Calu3 (cell line): ENCODE results near the gene NIPSNAP3A. TPM values are rescaled to one million over a fixed set of nuclear protein-coding genes. Genes with fewer than 3 reads are reported as not detected.

Source experiments
- BruUV-seq: library from RNA; stranded (reverse); fragments of 400-500 nt; replicated peaks from 2 replicates; lab custom pipeline; 2021; lab: Mats Ljungman, UMichigan
- CTCF ChIA-PET: fragments of 300-600 bp; sonication (Branson Sonifier 250); formaldehyde crosslinking; loops from one replicate; lab custom pipeline; 2022; ENCODE audit warnings: antibody characterized with exemption; lab: Charles Lee
- DNase-seq: peaks from one replicate; pipeline ENCODE4 v3.0.0; 2022
- H3K27ac Mint-ChIP-seq: one replicate; pipeline ENCODE4 v1.8.0; 2022; ENCODE audit warnings: mixed read lengths; ENCODE audit not compliant: unreplicated experiment
- H3K27me3 Mint-ChIP-seq: one replicate; pipeline ENCODE4 v1.8.0; 2022; ENCODE audit warnings: mixed read lengths; ENCODE audit not compliant: unreplicated experiment
- H3K36me3 Mint-ChIP-seq: one replicate; pipeline ENCODE4 v1.8.0; 2022; ENCODE audit warnings: mild to moderate bottlenecking, moderate library complexity, mixed read lengths; ENCODE audit not compliant: insufficient read depth, unreplicated experiment
- H3K4me1 Mint-ChIP-seq: one replicate; pipeline ENCODE4 v1.8.0; 2022; ENCODE audit warnings: mild to moderate bottlenecking, low read depth, mixed read lengths; ENCODE audit not compliant: unreplicated experiment
- H3K4me3 Mint-ChIP-seq: one replicate; pipeline ENCODE4 v1.8.0; 2022; ENCODE audit warnings: mild to moderate bottlenecking, low read depth, moderate library complexity, mixed read lengths; ENCODE audit not compliant: unreplicated experiment
- H3K9me3 Mint-ChIP-seq: one replicate; pipeline ENCODE4 v1.8.0; 2022; ENCODE audit warnings: low read depth, mixed read lengths; ENCODE audit not compliant: unreplicated experiment
- CTCF ChIP-seq: fragments of 200-600 bp; IDR thresholded peaks from one replicate; pipeline ENCODE4 v1.8.0; 2022; ENCODE audit warnings: antibody characterized with exemption; ENCODE audit not compliant: unreplicated experiment
- intact Hi-C: fragments of 100-400 bp; cut with micrococcal nuclease; formaldehyde crosslinking; loops from one replicate; pipeline ENCODE4 v1.10.0; 2022; ENCODE audit not compliant: unreplicated experiment
- total RNA-seq: library from RNA; stranded (reverse); gene quantifications from 2 replicates; pipeline ENCODE4 v1.2.3, GENCODE V29; 2022

The NIPSNAP3A gene
- total RNA-seq, 1 experiment from 2014 or later, result 8.0 TPM

- H3K36me3 Mint-ChIP-seq, result no peaks in the 10 kb centered on the region
- H3K4me1 Mint-ChIP-seq, result no peaks in the 10 kb centered on the region
- no peak overlapping the region for H3K27ac Mint-ChIP-seq
- intact Hi-C loops, result no loop called here
- no peak for TF ChIP-seq CTCF
- no peaks in the 10 kb centered on the region for H3K9me3 Mint-ChIP-seq
- no TSS peak for BruUV-seq
- CTCF ChIA-PET, result no interaction called here
- no peaks in the 10 kb centered on the region for H3K27me3 Mint-ChIP-seq
- H3K4me3 Mint-ChIP-seq, result no peak overlapping the region
- DNase-seq, result no peak
Measured at GRCh38 chr9:104725014-104725413, 22.5 kb upstream of the NIPSNAP3A start.

GRCh38 chr9:104738452-104738851, 9.0 kb upstream of the NIPSNAP3A start:
- DNase-seq, result no peak
- no peaks in the 10 kb centered on the region for H3K27me3 Mint-ChIP-seq
- BruUV-seq, result no TSS peak
- no peaks in the 10 kb centered on the region for H3K4me1 Mint-ChIP-seq
- H3K4me3 Mint-ChIP-seq, result no peak overlapping the region
- no peaks in the 10 kb centered on the region for H3K36me3 Mint-ChIP-seq
- H3K27ac Mint-ChIP-seq, result no peak overlapping the region
- intact Hi-C loops, result no loop called here
- H3K9me3 Mint-ChIP-seq, result no peaks in the 10 kb centered on the region
- no peak for TF ChIP-seq CTCF
- CTCF ChIA-PET, result no interaction called here

- Mint-ChIP-seq H3K4me3 (no peak overlapping the region), H3K36me3 (no peaks in the 10 kb centered on the region), H3K27me3 (no peaks in the 10 kb centered on the region), H3K4me1 (no peaks in the 10 kb centered on the region), H3K27ac (peak overlapping the region; percentile 54), H3K9me3 (no peaks in the 10 kb centered on the region)
- no peak for DNase-seq
- CTCF ChIA-PET, result no interaction called here
- no peak for TF ChIP-seq CTCF
- intact Hi-C loops, result loop anchor here (5.0 to 10.0 kb wide), 3 partner anchors 136 to 1346 kb away; partner anchors contain the start of gene OR13C2
- BruUV-seq, result no TSS peak
Measured at GRCh38 chr9:104740621-104741020, 6.9 kb upstream of the NIPSNAP3A start.

GRCh38 chr9:104743376-104743985, 4.0 kb upstream of the NIPSNAP3A start:
- CTCF ChIA-PET, result no interaction called here
- Mint-ChIP-seq H3K9me3 (no peaks in the 10 kb centered on the region), H3K4me1 (peaks cover 9% of the 10 kb centered on the region), H3K36me3 (peaks cover 20% of the 10 kb centered on the region), H3K27ac (no peak overlapping the region), H3K4me3 (no peak overlapping the region), H3K27me3 (no peaks in the 10 kb centered on the region)
- BruUV-seq, result no TSS peak
- peak; percentile 24 for DNase-seq
- intact Hi-C loops, result loop anchor here (2.0 to 10.0 kb wide), 4 partner anchors 139 to 1349 kb away; partner anchors contain the start of gene OR13C2
- TF ChIP-seq CTCF, result peak; percentile 51
